ENCODE measurements around the gene HOXC12.

HOXC12 gene

GRCh38 chr12:53996240-53997203, 41.8 kb downstream of the HOXC12 start:
- DNase-seq (ENCODE audit: low read depth), result no peak

- DNase-seq (ENCODE audit: low read depth), result no peak
These were observed 42.8 kb downstream of the HOXC12 start for GRCh38 chr12:53997204-53998109.

GRCh38 chr12:53998110-53998899, 43.6 kb downstream of the HOXC12 start:
- no peak for DNase-seq (ENCODE audit: low read depth)

- no peak for DNase-seq (ENCODE audit: low read depth)
These were observed 44.2 kb downstream of the HOXC12 start for GRCh38 chr12:53998900-53999236.

- no peak for DNase-seq (ENCODE audit: low read depth)
These were observed 44.9 kb downstream of the HOXC12 start for GRCh38 chr12:53999559-54000115.

- DNase-seq (ENCODE audit: low read depth), result no peak
These were observed 45.7 kb downstream of the HOXC12 start, which contains the start of gene HOXC9 for GRCh38 chr12:54000116-54001114. Gene HOXC9 (plus strand): TSS chr12:54000161. CDS start chr12:54000189, 28 bp downstream.

GRCh38 chr12:54001283-54002187, 46.8 kb downstream of the HOXC12 start:
- no peak for DNase-seq (ENCODE audit: low read depth)

- no peak for DNase-seq (ENCODE audit: low read depth)
These were observed 47.7 kb downstream of the HOXC12 start for GRCh38 chr12:54002278-54002914.

GRCh38 chr12:54002915-54003389, 48.2 kb downstream of the HOXC12 start:
- DNase-seq (ENCODE audit: low read depth), result no peak

GRCh38 chr12:54003625-54004024, 48.9 kb downstream of the HOXC12 start:
- DNase-seq (ENCODE audit: low read depth), result no peak

GRCh38 chr12:54004063-54004840, 49.5 kb downstream of the HOXC12 start:
- no peak for DNase-seq (ENCODE audit: low read depth)

GRCh38 chr12:54004841-54005530, 50.3 kb downstream of the HOXC12 start:
- DNase-seq (ENCODE audit: low read depth), result no peak

- no peak for DNase-seq (ENCODE audit: low read depth)
These were observed 50.8 kb downstream of the HOXC12 start for GRCh38 chr12:54005531-54005852.

- DNase-seq (ENCODE audit: low read depth), result peak; percentile 46
These were observed 51.3 kb downstream of the HOXC12 start for GRCh38 chr12:54005853-54006558.

GRCh38 chr12:54006559-54007220, 52.0 kb downstream of the HOXC12 start:
- DNase-seq (ENCODE audit: low read depth), result no peak
